M059J (cell line): Measurements from ENCODE around the gene CKB. TPM values are rescaled to one million over a fixed set of nuclear protein-coding genes. Genes with fewer than 3 reads are reported as not detected.

Source experiments
- DNase-seq: peaks from one replicate; pipeline ENCODE4 v3.0.0-alpha.2; 2012; ENCODE audit warnings: low read depth
- total RNA-seq: library from RNA; depleted of rRNA; stranded (reverse); fragments of >200 nt; shearing (Covaris generic); gene quantifications from 2 replicates; pipeline ENCODE4 v1.2.3, GENCODE V29; 2014

CKB gene
- total RNA-seq, 1 experiment from 2014 or later, result 42.2 TPM

DNA sequence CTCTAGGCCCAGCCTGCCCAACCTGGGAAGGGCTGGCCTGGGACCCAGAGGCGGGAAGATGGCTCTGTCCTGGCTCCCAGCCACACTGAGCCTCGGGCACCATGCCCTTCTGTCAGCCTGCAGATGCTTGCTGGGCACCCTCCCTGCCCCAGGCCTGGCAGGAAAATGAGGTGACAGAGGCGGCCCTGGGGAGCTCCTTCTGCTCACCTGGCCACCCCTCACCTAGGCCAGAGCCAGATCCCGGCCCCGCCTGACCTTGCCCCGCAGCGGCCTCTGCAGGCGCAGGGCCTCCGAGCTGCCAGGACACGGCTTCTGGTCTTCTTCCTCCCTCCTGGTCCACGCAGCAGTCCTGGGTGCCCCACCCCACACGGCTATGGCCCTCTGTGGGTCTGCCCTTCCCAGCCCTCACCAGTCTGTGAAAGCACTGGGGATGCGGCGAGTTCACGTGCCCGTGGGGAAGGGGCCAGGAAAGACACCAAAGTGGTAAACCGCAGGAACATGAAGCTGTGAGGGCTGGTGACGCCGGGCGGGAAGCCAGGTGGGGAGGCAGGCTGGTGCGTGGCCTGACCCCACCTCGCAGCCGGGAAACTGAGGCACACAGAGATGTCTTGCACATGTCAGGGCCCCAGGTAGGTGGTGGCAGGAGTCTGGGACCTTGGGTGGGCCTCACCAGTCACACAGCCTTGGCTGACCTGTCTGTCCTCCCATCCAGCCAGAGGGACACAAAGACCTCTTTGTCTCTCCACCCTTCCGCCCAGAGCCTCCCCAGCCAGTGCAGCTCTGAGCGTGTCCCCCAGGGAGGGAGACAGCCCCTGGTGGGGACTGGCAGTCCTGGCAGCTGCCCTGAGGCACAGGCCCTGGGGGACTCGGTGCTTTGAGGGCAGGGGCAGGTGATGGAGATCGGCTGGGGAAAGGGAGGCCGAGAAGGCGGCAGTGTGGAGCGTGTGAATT is 27.0 kb upstream of the CKB start:
- DNase-seq, result no peak

DNA sequence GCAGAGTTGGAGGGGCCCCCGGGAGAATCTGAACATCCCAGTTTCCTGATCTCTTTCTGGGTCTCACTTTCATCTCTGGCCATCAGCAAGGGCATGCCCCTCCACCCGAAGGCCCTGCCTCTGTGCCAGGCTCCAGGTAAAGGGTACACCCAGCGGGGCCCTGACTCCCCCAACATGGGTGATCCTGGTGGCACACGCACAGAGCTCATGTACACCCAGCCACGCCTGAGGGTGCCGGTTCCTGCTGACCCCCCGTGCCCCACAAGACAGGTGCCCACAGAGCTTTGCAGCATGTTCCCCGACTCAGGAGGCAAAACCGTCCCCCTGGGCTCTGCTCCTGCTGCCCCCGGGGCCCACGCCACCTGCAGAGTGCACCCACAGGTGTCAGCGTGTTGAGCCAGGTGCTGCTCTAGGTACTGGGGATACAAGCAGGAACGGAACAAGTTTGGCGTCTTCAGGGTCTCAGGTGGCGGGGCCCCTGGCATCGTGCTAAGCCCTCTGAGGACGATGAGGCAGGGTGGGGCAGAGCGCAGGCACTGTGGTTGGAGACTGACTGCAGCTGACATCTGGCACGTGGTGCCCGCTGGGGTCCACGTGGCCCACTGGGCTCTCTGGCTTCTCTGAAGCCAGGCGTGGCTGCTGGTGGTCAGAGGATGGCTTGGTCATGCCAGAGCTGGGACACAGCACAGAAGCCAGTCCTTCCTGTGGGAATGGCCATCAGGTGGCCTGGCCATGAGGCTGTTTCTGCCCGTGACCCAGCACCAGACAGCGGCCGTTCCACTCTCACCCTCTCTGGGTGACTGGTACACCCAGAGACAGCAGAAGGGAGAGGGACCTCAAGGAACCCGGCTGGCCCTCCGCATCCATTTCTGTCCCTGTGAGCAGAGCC is 26.1 kb upstream of the CKB start:
- no peak for DNase-seq

DNA sequence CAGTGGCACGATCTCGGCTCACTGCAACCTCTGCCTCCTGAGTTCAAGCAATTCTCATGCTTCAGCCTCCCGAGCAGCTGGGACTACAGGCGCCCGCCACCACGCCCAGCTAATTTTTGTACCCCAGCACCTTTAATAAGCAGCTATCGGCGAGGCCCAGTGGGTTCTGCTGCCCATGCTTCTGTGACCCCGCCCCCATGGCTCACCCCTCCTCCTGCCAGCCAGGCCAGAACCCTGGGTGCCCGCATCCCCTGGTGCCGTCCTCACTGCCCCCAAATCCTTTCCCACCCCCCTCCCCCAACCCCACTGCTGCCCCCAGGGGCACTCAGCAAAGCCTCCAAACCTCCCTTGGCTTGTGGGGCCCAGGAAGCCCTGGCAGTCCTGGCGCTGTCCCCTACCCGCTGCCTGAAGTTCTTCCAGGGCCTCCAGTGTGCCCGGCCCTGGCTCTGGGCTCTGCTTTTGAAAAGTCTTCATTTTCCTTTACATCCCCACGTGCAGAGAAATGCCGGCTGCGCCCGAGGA is 25.4 kb upstream of the CKB start:
- DNase-seq, result no peak

DNA sequence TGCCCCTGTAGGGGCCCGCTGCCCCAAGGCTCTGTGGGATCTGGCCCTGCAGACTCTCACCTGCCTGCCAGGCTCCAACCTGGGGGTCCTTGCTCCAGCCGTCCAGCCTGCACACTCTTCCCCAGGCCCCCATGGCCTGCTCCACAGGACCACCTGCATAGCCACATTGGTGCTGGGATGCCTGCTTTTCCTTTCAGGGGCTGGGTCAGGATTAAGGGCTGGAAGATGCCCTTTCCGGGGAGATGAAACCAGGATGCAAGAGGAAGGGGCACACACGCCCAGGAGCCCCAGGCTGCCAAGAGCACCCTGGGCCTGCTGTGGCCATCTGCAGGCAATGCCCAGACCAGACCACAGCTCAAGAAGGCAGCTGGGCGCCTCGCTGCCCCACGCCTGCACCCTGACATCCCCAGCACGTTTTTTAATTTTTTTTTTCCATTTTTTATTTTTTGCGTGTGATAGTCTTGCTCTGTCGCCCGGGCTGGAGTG is 24.9 kb upstream of the CKB start:
- DNase-seq, result no peak

DNA sequence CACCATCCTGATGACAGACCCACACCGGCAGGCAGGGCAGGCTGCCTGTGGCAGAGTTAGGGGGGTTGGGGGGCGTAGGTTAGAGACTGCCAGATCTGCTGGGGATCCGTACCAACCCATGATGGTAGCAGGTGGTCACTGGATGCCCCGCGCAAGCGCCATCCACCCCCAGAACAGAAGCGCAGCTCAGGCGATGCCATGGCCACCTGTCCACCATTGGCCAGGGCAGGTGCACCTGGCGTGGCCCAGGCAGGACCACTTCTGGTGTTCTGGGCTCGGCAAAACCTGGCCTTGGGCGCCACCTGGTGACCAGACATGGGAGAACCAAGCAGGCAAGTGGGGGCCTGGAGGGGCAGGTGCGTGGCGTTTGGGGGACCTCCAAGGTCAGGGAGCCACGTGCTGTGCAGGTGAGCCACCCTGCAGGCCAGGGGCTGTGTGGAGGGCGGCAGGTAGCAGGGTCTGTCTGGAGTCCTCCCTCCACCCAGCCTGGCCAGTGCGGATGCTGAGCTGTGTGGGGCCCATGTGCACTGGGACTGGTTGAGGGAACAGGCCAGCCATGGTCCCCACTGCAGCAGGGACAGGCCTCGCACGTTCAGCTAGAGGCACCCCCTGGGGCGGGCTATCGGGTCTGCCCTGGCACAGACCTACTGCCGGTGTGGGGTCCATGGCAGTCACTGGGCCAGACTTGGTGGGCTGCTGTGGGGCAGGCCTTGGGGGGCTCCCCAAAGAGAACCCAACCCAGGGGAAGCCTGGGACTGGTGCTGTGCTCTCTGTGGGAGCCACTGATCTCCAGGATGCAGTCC is 24.2 kb upstream of the CKB start:
- no peak for DNase-seq

DNA sequence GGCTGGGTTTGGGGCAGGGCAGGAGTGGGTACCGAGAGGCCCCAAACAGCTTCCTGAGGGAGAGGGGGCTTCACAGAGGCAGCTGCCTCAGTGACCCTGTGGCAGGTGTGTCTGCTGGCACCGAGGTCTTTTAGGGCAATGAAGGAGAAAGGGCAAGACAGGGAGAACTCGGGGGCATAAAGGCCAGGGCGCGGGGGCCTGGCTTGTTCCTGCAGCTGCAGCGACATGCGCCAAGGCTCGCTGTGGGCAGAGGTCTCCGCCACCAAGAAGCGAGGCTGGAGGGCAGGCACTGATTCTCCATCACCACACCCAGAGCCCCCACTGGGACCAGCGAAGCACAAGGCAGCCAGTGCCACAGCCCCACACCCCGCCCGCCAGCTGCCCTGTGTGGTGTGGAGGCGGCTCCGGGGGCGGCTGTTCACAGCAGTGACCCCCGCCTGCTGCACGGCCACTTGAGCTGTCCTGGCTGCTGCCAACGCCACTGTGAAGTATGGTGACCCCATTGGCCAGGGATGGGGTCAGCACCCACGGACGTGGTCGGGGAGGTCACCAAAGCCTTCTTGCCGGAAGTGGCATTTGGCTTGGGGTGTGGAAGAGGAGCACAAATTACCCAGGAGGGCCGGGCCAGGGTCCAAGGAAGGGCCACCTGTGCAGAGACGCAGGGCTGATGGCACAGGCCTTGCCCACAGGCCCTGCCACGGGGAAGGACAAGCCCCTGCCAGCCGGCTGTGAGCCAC is 23.5 kb upstream of the CKB start:
- no peak for DNase-seq

DNA sequence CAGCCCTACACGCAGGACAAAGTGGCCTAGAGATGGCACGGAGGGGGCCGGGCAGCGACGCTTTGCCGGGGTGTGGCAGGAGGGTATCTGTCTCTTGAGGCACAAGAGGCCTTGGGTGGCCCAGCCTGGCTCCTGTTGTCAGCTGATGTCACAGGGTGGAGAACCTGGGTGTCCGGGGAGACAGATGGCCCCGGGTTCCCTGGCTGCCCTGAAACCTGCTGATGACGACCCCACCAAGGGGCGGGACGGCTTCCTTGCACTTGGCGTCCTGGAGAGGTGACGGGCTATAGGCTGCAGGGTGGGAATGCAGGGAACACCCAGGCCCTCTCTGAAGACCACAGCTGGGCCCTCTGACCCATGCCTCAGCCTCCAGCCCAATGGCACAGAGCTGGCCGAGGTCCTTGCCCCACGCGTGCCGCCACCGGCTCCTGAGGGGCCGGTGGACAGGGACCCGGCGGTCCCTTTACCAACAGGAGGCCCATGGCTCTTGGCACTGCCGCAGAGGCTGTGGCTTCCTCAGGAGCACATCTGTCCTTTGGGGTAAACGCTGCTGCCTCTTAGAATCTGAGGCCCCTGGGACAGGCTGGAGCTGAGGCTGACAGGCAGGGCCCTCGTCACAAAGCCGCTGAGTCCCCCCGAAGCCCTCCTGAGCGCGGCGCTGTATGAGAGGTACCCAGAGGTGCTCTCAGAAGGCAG is 22.7 kb upstream of the CKB start:
- DNase-seq, result no peak

DNA sequence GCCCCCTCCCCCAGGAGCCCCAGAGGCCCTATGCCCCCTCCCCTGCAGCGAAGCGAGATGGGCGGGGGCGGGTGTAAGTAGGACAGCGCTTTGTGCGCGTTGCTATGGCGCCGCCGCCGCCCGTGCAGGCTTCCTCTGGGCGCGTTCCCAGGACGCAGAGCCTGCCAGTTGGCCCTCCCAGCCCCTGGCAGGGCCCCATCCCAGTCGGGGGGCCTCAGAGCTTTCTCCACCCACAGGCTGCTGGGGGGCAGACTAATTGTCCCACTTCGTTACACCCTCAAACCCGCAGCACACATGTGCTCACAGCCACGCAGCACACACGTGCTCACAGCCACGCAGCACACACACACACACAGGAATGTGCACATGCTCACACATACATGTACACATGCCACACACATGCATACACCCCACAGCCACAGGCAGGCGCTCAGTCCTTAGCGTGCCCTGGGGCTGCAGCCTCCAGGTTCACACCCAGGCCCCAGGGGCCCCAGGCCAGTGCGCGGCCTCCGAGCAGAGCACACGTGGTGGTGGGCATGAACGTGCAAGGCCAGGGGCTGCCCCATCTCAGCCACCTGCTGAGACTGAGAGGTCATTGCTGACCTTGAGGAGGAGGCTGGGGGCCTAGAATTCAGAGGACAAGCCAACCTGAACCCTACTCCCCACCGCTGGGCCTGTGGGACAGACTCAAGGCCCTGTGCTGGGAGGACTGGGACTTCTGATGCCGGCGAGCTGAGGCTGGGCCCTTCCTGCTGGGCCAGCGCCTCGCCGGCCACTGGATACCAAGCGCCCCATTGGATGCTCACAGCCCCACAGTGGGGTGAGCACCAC is 22.0 kb upstream of the CKB start:
- DNase-seq, result no peak

DNA sequence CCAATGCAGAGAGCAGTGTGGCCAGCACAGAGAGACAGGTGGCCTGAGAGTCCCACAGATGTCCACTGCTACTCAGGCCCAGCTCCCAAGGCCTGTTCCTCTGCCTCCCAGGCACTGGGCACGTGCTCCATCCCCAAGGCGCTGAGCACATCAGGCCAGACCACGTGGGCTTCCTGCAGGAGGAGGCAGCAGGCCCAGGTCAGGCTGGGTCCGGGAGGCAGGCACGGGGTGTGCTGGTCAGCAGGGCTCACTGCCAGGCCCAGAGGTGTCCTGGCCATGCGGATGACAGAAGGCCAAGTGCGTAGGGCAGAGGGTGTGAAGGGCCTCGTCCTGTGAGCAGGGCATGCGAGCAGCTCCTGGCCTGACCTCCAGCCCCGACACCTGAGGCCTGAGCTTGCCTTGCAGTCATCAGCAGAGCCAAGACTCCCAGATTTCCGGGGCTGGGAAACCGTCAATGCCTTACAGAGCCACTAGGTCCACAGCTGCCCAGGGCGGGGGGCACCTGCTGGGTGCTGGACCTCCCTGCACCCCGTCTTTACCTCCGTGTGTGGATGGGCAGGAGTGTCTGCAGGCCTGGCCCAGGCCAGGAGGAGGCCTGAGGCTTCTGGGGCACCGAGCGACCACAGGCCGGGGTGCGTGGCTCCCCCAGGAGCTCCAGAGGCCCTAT is 21.2 kb upstream of the CKB start:
- no peak for DNase-seq

DNA sequence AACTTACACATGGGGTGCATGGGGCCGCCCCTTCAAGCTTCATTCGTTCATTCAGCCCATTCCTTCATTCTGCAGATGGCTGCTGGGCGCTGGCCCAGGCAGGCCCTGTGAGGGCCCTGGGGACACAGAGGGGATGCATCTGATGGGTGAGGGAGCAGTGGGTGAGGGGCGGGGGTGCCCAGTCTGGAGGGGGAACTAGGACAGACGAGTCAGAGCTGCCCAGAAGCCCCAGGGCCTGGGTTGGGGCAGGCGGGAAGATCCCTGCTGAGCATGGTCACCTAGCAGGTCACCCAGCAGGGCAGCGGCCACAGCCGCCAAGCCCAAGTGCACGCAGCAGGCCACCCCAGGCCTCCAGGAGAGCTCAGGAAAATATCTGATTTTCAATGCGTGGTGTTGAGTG is 20.5 kb upstream of the CKB start:
- DNase-seq, result peak; percentile 33

DNA sequence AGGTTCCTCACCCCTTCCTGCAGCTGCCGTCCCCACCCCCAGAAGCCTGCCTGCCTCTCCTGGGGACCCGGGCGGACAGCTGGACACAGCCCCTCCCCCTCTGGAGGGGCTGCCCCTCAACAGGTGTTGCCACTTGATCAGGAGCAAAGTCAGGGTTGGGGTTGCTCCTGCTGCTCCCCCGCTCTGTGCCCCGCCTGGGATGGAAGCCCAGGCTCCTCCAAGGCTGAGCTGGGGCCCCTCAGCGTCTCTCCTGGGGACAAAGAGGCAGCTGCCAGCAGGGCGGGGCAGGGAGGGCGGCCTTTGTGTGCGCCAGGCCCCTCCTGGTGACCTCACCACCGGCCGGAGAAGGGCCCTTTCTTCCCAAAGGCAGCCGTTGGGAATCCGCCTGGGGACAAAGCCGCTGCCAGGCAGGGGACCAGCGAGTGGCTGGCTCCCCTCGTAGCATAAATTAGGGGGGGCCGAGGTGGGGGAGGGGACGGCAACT is 20.0 kb upstream of the CKB start:
- peak; percentile 55 for DNase-seq

DNA sequence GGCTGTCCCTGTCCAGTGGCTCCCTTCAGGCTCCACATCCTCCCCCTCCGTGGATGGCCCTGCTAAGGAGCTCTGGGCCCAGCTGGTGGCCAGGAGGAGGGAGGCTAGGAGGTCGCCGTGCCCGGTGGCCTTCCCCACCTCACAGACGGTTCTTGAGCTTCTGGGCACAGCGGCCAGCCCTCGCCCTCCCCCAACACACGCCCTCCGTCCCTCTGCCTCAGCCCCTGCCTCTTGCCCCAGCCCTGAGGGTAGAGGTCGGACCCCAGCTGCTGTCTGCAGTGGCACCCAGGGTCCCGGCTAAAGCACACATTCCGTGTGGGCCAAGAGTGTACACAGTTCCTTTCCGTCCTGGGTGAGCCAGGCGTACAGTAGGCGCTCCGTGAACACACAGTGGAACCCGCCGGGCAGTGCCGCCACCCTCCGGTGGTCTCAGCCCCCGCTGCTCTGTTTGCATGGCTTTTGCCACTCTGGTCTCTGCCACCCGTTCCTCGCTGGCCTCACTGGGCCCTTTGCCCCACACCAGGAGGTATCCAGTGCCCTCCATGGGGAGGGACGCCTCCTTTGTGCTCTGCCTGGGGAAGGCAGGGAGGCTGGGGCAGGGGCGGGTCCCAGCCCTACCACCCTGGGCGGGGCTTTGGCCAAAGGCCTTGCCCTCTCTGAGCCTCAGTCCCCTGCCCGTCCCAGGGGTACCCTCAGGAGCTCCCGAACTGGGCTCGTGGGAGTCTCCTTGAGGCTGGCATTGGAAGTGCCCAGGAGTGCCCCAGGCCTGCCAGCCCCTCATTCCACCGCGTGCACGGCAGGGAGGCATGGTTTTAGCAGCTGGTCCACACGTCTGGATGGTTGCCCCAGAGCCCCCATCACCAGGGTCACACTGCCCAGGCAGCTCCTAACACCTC is 19.3 kb upstream of the CKB start:
- DNase-seq, result no peak

DNA sequence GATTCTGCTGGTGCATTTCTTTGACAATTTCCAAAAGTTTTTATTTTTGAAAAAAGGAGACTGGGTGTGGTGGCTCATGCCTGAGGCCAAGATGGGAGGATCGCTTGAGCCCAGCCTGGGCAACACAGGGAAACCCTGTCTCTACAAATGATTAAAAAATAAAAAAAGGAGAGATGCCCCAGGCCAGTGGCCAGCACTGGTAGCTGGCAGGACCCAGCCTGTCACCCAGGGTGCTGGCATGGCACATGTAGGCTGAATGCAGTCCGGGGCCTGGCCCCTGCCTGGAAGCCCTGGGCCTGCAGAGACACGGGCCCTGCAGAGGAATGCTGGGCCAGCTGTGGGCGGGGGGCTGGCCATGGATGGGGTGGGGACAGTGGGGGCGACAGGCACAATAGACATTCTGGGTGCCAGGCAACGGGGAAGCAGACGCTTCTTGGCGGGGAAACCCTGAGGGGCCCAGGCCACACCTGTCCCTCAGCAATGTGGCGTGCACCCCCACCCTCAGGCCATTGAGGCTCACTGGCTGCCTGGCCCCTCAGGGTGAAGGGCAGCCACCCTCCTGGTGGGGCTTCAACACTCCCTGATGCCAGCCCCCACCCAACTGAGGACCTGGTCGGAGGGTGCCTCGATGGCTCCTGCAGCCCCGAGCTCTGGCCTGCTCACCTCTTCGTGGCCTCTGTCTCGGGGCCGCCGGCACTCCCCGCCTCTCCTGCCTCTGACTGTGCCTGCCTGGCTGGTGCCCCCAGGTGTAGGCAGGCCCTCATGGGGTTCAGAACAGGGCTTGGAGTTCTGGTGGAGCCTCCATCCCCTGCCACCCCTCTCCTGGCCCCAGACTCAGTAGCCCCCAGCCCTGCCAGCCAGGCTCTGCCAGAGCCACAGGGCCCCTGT is 18.4 kb upstream of the CKB start:
- no peak for DNase-seq

DNA sequence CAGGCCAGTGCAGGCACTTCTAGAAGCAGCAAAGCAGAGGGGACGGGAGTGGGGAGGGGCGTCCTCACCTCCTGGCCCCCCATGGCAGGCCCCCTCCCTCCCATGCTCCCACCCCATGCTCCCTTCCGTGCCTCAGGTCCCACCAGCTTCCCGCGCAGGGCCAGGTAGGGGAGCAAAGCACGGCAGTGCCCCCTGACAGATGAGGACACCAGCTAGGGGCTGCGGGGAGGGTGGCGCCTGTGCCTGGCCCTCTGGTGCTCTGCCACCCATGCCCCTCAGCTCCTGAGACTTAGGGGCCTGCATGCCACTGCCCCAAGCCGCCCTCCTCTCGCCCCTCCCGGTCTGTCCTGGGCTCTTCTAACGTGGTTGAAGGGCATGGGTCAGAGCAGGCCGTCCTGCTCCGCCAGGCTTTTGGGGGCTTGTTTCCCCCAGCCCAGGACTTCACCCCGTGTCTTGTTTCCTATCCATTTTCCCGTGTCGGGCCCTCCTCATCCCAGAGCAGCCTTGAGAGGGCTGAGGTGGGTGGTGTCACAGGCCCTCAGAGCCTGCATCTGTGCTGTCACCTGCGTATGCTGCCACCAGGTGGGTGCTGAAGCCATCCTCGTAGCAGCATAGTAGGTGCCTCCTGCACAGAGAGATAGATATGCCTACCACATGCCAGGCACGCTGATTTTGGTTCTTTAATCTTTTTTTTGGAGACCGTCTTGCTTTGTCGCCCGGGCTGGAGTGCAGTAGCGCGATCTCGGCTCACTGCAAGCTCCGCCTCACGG is 16.6 kb upstream of the CKB start:
- no peak for DNase-seq

DNA sequence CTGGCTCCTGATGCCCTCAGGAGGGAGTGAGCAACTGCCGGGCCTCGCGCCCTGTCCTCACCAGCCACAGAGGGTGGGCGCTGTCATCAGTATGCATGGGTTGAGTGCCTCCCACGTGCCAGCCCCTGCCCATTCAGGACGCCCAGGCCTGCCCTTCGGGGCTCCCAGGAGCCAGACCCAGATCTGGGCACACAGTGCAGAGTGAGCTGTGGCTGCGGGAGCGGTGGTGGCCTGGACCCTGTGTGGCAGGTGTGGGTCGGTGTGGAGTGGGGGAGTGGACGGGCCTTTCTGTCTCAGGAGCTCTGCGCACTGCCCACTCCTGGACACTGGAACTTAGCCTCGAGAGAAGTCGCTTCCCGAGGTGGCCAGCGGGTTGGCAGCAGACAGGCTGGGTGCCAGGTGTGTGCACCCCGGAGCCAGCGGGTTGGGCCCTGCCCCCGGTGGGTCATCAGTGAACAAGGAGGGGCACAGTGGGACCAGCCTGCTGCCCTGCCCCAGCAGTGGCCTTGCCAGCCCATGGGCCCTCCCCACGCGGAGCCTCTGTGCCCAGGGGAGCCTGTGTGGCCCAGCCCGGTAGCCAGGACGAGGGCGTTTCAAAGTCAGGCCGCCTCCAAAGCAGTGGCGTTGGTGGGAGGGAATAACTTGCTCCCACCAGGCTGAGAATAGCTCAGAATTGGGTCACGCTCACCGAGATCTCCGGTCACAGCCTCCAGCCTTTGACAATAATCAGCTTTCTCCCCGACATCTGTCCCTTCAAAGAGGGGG is 15.8 kb upstream of the CKB start:
- DNase-seq, result no peak
